GM12865 (cell line): ENCODE data around the gene PIGK.

ENCODE experiments used
- DNase-seq: peaks from one replicate; pipeline ENCODE4 v3.0.0; 2010; ENCODE audit warnings: low read depth
- H3K4me3 ChIP-seq: 2 replicates; pipeline ENCODE4 v1.5.1; 2011; ENCODE audit warnings: mild to moderate bottlenecking, low read depth, low read length, control low read depth
- TF ChIP-seq, protein P1 (sequence below): IDR thresholded peaks from 2 replicates; pipeline ENCODE4 v1.5.1; 2011; ENCODE audit warnings: low read length, control low read depth, low read depth, inconsistent platforms; ENCODE audit not compliant: insufficient read depth; ENCODE audit errors: missing control alignments

PIGK gene

DNA sequence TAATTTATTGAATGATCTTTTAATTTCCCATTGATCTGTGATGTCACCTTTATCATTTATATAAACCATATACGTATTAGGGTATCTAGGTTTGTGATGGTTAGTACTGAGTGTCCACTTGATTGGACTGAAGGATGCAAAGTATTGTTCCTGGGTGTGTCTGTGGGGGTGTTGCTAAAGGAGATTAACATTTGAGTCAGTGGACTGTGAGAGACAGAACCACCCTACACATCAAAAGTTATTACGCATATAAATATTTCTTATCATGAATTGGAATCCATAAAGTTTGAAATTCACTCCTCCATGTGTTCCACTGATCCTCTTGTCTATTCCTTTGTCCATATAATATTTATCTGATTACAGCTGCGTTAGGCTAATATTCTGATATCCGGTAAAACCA lies 100.5 kb downstream of the PIGK start:
- no peak for DNase-seq
- TF ChIP-seq, protein P1, sequence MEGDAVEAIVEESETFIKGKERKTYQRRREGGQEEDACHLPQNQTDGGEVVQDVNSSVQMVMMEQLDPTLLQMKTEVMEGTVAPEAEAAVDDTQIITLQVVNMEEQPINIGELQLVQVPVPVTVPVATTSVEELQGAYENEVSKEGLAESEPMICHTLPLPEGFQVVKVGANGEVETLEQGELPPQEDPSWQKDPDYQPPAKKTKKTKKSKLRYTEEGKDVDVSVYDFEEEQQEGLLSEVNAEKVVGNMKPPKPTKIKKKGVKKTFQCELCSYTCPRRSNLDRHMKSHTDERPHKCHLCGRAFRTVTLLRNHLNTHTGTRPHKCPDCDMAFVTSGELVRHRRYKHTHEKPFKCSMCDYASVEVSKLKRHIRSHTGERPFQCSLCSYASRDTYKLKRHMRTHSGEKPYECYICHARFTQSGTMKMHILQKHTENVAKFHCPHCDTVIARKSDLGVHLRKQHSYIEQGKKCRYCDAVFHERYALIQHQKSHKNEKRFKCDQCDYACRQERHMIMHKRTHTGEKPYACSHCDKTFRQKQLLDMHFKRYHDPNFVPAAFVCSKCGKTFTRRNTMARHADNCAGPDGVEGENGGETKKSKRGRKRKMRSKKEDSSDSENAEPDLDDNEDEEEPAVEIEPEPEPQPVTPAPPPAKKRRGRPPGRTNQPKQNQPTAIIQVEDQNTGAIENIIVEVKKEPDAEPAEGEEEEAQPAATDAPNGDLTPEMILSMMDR, result no peak
- no peak overlapping the region for H3K4me3 ChIP-seq

DNA sequence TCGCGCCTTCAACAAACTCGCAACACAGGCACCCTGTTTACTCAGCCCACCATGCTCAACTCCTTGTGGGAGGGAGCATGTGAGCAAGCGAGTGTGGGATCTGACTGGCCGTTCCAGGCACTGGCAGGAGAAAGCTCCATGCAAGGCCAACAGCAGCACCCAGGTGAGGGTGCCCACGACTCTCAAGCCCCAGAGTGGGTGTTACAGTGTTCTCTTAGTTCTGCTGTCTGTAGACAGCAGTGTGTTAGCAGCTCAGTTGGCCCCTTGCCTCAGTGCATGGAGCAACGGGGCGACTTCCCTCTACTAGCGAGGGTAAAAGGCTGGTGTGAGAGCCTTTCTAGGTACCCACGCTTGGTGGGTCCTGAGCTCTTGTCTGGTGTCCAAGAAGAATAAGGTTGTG lies 114.6 kb downstream of the PIGK start:
- no peak for DNase-seq
- TF ChIP-seq, protein P1, result no peak
- H3K4me3 ChIP-seq, result no peak overlapping the region

DNA sequence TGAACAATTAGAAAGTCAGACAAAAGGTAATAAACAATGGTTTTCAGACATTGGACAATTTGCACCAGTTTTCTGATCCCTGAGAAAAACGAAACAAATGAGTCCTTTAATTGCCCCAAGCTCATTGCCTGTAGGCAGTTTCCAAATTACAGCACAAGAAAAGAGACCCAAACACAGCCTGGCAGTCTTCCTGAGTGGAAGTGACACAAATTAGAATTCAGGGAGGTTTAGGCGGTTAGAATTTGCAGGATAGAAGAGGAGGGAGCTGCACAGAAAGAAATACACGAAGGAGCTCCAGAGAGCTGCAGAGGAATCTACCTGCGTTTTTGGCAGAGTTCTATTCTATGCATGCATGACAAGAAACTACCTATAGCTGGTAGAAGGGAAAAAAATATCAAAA lies 115.7 kb downstream of the PIGK start:
- no peak overlapping the region for H3K4me3 ChIP-seq
- TF ChIP-seq, protein P1, result no peak
- DNase-seq, result no peak

DNA sequence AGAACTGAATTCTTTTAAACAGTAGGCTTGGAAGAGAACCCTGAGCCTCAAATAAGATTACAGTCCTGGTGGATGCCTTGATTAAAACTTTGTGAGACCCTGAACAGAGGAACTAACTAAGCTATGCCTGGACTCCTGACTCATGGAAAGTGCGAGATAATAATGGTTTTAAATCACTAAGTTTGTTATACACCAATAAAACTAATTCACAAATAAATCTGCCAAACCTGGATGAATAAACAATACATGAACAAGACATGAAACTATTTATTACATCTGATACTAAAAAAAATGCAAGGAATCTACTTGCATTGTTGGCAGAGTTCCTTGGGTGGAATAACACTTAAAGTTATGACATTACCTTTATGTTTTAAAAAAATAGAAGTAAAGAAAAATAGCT lies 118.4 kb downstream of the PIGK start:
- no peak for DNase-seq
- TF ChIP-seq, protein P1, result no peak

DNA sequence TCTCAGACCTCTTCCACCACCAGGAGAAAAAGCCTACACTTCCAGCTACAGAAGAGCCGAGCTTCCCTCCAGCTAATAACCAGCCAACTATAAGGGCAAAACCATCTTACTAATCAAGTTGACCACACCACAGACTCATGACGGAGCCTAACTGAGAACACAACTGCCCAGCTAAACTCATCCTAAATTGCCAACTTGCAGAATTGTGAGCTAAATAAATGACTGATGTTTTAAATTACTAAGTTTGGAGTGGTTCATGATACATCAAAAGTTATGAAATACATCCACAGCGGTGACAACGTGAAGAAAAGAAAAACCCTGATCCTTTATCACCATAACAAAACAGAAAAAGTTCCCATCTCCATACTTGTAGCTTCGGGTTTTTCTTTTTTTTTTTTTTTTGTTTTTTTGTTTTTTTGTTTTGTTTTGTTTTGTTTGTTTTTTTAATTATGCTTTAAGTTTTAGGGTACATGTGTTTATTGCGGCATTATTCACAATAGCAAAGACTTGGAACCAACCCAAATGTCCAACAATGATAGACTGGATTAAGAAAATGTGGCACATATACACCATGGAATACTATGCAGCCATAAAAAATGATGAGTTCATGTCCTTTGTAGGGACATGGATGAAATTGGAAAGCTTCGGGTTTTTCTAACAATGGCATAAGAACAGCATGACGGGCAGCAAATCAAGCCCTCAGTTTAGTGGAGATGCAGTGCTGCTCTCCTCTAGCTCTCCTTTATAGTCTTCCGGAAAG lies 122.6 kb downstream of the PIGK start:
- TF ChIP-seq, protein P1, result no peak
- no peak for DNase-seq
- no peak overlapping the region for H3K4me3 ChIP-seq

More for the DNA sequence above, 118.4 kb downstream of the PIGK start:
- no peak overlapping the region for H3K4me3 ChIP-seq

DNA sequence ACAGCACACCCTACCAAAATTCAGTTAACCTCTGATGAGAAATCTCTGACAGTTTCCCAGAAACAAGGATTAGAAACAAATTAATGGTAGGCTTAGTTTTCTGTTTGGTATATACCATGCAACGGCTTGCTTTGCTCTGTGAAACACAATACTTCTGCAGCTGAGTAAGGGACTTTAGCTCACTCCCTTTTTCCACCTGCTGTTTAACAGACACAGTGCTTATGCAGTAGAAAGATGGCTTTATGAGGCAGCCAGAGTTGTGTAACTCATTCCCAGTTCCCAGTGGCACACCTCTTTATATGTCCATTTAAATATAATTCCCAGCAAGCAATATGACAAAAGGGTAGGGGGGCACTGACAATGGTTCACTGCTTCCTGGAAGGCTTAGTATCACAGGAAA lies 124.0 kb downstream of the PIGK start:
- TF ChIP-seq, protein P1, result no peak
- no peak for DNase-seq
- no peak overlapping the region for H3K4me3 ChIP-seq

DNA sequence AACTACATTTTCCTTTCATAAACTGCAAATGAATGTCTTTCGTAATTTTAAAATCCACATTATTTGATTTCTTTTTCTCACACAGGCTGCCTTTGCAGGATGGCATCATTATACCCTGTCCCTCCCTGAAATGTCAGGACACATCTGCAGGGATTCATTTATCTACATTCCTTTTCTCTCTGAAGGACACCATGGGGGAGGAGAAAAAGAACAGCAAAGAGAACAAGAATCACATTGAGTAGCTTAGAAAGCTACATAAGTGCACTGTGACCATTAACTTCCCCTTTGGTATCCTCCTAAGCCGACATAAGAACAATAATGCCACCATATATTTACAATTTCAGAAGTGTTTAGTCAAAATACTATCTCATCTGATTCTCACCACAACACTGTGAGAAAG lies 129.5 kb downstream of the PIGK start:
- DNase-seq, result no peak
- no peak overlapping the region for H3K4me3 ChIP-seq
- TF ChIP-seq, protein P1, result no peak
